ENCODE measurements around the gene SLC27A1.

- no peak for TF ChIP-seq CTCF (IDR thresholded peaks at IDR 0.05 in 2 of 3, conservative IDR thresholded peaks at IDR 0.05 in 1 of 3; ENCODE audit: control insufficient read depth in 2 of 3, extremely low read depth in 1 of 3, insufficient read depth in 1 of 3, low read depth in 3 of 3, low read length in 3 of 3)
- TF ChIP-seq USF2 (IDR thresholded peaks at IDR 0.05; ENCODE audit: borderline replicate concordance, low read depth, low read length) = no peak
Observed at GRCh38 chr19:17454576-17455071, 15.7 kb upstream of the SLC27A1 start.
